Keratinocyte (primary cell): Measurements from ENCODE around the gene RHOG.

Experiments used
- EZH2 ChIP-seq: IDR thresholded peaks from one replicate; pipeline ENCODE4 v1.6.1; 2012; ENCODE audit warnings: inconsistent platforms, mild to moderate bottlenecking, low read length, moderate library complexity
- TF ChIP-seq, protein P1 (sequence below), 3 experiments: IDR thresholded peaks in 1 of 3; conservative IDR thresholded peaks in 1 of 3; optimal IDR thresholded peaks in 1 of 3; 2 replicates in 2 of 3; 3 replicates in 1 of 3; pipeline versions ENCODE3 to v1.5.1; 2011; ENCODE audit warnings: low read length in 3 of 3, mild to moderate bottlenecking in 3 of 3, moderate library complexity in 2 of 3, control low read depth in 1 of 3, inconsistent platforms in 1 of 3; ENCODE audit not compliant: insufficient read depth in 2 of 3; ENCODE audit errors: extremely low read depth in 1 of 3

DNA sequence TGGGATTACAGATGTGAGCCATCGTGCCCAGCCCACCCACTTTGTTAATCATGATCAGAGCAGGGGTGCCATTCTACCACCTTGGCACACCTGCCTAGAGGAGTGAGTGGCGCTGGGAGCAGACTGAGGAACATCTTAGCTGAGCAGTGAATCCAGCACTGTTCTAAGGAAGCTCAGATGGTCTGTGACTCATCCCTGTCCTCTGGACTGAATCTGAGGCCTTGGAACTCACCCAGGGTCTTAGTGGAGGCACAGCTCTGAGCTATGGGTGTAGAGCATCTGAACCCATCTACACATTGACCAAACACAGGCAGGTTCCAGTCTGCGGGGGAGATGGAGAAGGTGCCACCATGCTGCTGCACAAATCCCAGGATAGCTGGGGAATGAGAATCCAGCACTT, 17.5 kb downstream of the RHOG start:
- TF ChIP-seq, protein P1, sequence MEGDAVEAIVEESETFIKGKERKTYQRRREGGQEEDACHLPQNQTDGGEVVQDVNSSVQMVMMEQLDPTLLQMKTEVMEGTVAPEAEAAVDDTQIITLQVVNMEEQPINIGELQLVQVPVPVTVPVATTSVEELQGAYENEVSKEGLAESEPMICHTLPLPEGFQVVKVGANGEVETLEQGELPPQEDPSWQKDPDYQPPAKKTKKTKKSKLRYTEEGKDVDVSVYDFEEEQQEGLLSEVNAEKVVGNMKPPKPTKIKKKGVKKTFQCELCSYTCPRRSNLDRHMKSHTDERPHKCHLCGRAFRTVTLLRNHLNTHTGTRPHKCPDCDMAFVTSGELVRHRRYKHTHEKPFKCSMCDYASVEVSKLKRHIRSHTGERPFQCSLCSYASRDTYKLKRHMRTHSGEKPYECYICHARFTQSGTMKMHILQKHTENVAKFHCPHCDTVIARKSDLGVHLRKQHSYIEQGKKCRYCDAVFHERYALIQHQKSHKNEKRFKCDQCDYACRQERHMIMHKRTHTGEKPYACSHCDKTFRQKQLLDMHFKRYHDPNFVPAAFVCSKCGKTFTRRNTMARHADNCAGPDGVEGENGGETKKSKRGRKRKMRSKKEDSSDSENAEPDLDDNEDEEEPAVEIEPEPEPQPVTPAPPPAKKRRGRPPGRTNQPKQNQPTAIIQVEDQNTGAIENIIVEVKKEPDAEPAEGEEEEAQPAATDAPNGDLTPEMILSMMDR (optimal IDR thresholded peaks at IDR 0.05 in 1 of 3, IDR thresholded peaks at IDR 0.05 in 1 of 3, conservative IDR thresholded peaks at IDR 0.05 in 1 of 3; ENCODE audit: extremely low read depth in 1 of 3, insufficient read depth in 2 of 3, low read length in 3 of 3) = no peak
- TF ChIP-seq EZH2 = no peak
